ENCODE results near the gene CAPN12. TPM values are rescaled to one million over a fixed set of nuclear protein-coding genes. Genes with fewer than 3 reads are reported as not detected.

Gene CAPN12
- total RNA-seq, 2 experiments from 2014 or later = 1.6 to 2.0 TPM

DNA sequence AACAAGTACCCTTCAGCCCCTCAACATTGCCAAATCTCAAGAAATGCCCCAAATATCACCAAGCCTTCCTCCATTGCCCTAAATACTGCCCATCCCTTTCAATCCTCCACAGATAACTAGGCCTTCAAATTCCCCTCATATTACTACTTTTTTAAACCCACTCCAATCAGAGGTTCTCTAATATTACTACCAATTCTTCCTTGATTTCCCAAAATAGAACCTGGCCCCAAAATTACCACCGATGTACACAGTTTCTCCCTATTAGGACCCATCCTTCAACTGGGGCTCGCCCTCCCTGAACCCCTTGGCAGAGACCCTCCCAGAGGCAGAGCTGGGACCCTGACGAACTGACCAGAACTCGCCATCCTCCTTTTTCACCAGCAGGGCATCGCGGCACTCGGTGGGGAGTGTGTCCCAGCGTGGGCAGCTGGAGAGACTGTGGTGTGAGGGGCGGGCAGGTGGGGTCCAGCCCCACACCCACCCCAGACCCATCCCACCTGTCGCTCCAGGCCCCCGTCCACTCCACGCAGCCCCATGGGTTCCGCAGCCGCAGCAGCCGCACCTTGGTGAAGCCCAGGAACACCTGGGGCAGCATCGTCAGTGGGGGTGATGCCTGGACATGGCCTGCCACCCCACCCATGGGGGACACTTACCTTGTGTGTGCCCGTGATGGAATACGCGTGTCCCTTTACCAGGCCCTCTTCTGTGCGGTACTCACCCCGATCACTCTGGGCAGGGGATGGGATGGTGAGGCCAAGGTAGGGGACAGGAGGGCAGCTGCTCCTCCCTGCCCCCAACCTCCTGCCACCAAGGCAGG is 6.1 kb downstream of the CAPN12 start:
- peaks cover 44% of the 10 kb centered on the region for H3K4me1 Mint-ChIP-seq (ENCODE audit: low read depth)
- CTCF ChIA-PET = interaction anchor here (0.9 kb wide), 1 partner anchor 192 kb away, joined by 4 read pairs; the partner anchor contains the start of genes MRPS12 and SARS2
- POLR2A ChIA-PET = interaction anchor here (2.0 kb wide), 1 partner anchor 32 kb away, joined by 6 read pairs; no protein-coding TSS in a partner anchor

DNA sequence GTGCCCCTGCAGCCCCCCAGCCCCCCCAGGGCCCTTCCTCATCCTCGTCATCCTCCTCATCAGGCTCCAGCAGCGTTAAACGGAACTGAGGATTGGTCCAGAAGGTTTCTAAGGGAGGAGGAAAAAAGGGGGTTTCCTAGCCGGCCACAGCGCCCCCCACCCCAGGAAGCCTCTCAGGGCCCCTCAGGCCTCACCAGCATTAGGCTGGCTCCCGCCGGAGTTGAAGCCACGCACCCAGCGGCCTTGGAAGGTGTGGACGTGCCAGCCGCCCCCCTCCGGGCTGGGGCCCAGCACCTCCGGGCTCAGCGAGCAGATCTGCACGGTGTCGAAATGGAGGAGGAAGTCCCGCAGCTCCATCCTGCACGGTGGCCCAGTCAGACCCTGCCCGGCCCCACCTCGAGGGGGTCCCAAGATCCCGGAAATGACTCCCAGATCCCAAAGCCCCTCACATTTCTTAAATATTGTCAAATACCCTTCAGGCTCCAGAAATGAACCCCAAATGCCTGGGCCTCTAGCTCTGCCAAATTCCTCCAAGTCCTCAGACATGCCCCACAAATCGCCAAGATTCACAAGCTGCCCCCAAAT is 6.9 kb downstream of the CAPN12 start:
- H3K36me3 Mint-ChIP-seq (ENCODE audit: low read depth) = no peaks in the 10 kb centered on the region
- H3K4me1 ChIP-seq (ENCODE audit: insufficient read depth, low read length) = peaks cover 65% of the 10 kb centered on the region
- CTCF ChIA-PET = interaction anchor here (0.9 kb wide), 1 partner anchor 193 kb away, joined by 4 read pairs; the partner anchor contains the start of genes MRPS12 and SARS2

More for the DNA sequence above, 6.1 kb downstream of the CAPN12 start:
- ATAC-seq (ENCODE audit: poor library complexity) (no peak), DNase-seq (peak in 1 of 14 experiments; percentile 37)
- H3K4me1 ChIP-seq (ENCODE audit: insufficient read depth, low read length) = peaks cover 60% of the 10 kb centered on the region
- Mint-ChIP-seq H3K4me3 (peak overlapping the region; percentile 84), H3K27ac (peak overlapping the region; percentile 52), H3K27me3 (peaks cover 5% of the 10 kb centered on the region), H3K9me3 (no peaks in the 10 kb centered on the region), H3K36me3 (ENCODE audit: low read depth) (no peaks in the 10 kb centered on the region)
- intact Hi-C loops (cut with DNase I, micrococcal nuclease) = loop anchor here in 1 of 2 experiments (10.0 kb wide), 1 partner anchor 107 kb away; the partner anchor contains the start of gene HNRNPL
- H3K36me3 ChIP-seq (ENCODE audit: insufficient read depth, low read length) = no peaks in the 10 kb centered on the region
- no peak overlapping the region for H3K4me3 ChIP-seq (ENCODE audit: low read length)
- no peak overlapping the region for H3K27ac ChIP-seq (ENCODE audit: low read depth in 1 of 2, low read length in 2 of 2)
- TF ChIP-seq CTCF (IDR thresholded peaks at IDR 0.05) = no peak
- H3K9me3 ChIP-seq (ENCODE audit: control insufficient read depth in 1 of 2, insufficient read depth in 1 of 2, low read length in 2 of 2) = no peaks in the 10 kb centered on the region
- no peaks in the 10 kb centered on the region for H3K27me3 ChIP-seq (ENCODE audit: control insufficient read depth in 1 of 2, insufficient read depth in 2 of 2, low read length in 2 of 2)

More for the DNA sequence above, 6.9 kb downstream of the CAPN12 start:
- POLR2A ChIA-PET = interaction anchor here (2.0 kb wide), 1 partner anchor 32 kb away, joined by 6 read pairs; no protein-coding TSS in a partner anchor
- Histone ChIP-seq H3K4me3 (ENCODE audit: low read length) (peak overlapping the region; percentile 8), H3K27ac (ENCODE audit: low read depth in 1 of 2, low read length in 2 of 2) (no peak overlapping the region), H3K36me3 (ENCODE audit: insufficient read depth, low read length) (no peaks in the 10 kb centered on the region), H3K9me3 (ENCODE audit: control insufficient read depth in 1 of 2, insufficient read depth in 1 of 2, low read length in 2 of 2) (no peaks in the 10 kb centered on the region), H3K27me3 (ENCODE audit: control insufficient read depth in 1 of 2, insufficient read depth in 2 of 2, low read length in 2 of 2) (no peaks in the 10 kb centered on the region)
- Mint-ChIP-seq H3K27me3 (peaks cover 5% of the 10 kb centered on the region), H3K9me3 (no peaks in the 10 kb centered on the region), H3K4me3 (peak overlapping the region; percentile 84), H3K4me1 (ENCODE audit: low read depth) (peaks cover 44% of the 10 kb centered on the region), H3K27ac (peak overlapping the region; percentile 52)
- intact Hi-C loops (cut with DNase I, micrococcal nuclease) = loop anchor here in 1 of 2 experiments (10.0 kb wide), 1 partner anchor 107 kb away; the partner anchor contains the start of gene HNRNPL
- DNase-seq (peak in 2 of 14 experiments; percentile 31 to 49), ATAC-seq (ENCODE audit: poor library complexity) (no peak)
- no peak for TF ChIP-seq CTCF (IDR thresholded peaks at IDR 0.05)
